T-cell (primary cell): Measurements from ENCODE around the gene CLCA4. TPM values are rescaled to one million over a fixed set of nuclear protein-coding genes. Genes with fewer than 3 reads are reported as not detected.

Source experiments
- ATAC-seq, 4 experiments: fragments of 200-7000 bp in 3 of 4; fragments of 150-1000 bp in 1 of 4; cut with Tn5 transposase; replicated peaks in 1 of 4; 1 replicate in 3 of 4; 2 replicates in 1 of 4; pipeline ENCODE4 v1.10.0; 2021; ENCODE audit warnings: moderate library complexity in 3 of 4, mild to moderate bottlenecking in 2 of 4, moderate number of reproducible peaks in 1 of 4
- CTCF ChIA-PET, 2 donors: fragments of 300-600 bp; sonication (Branson Sonifier 250); formaldehyde crosslinking; loops; one replicate each; lab custom pipeline; 2022; ENCODE audit warnings: antibody characterized with exemption in 2 of 2; lab: Charles Lee
- POLR2A ChIA-PET, 2 donors: fragments of 300-600 bp; sonication (Branson Sonifier 250); formaldehyde crosslinking; loops; one replicate each; lab custom pipeline; 2022; ENCODE audit warnings: antibody characterized with exemption in 2 of 2; lab: Charles Lee
- DNase-seq, 35 experiments: peaks; one replicate each; pipeline versions ENCODE4 v3.0.0 to v3.0.0-alpha.2; 2013 to 2023
- H3K27ac ChIP-seq: one replicate; pipeline ENCODE4 v1.5.1; 2013; ENCODE audit warnings: low read length
- H3K27me3 ChIP-seq, 2 experiments: replicated peaks in 1 of 2; 1 replicate in 1 of 2; 2 replicates in 1 of 2; pipeline versions ENCODE4 v1.6.1 to v1.7.0; 2013; ENCODE audit warnings: low read length in 1 of 2, mixed read lengths in 1 of 2; ENCODE audit not compliant: control insufficient read depth in 2 of 2, insufficient read depth in 2 of 2; ENCODE audit errors: extremely low read depth in 1 of 2
- H3K36me3 ChIP-seq, 2 donors: 1 replicate in 1 of 2; 2 replicates in 1 of 2; pipeline versions ENCODE4 v1.6.1 to v1.7.0; 2013; ENCODE audit warnings: low read length in 1 of 2; ENCODE audit not compliant: control insufficient read depth in 2 of 2, insufficient read depth in 1 of 2; ENCODE audit errors: extremely low read depth in 1 of 2
- H3K4me1 ChIP-seq, 2 experiments: 1 replicate in 1 of 2; 2 replicates in 1 of 2; pipeline versions ENCODE4 v1.6.1 to v1.7.0; 2013; ENCODE audit warnings: low read length in 2 of 2, mixed read lengths in 1 of 2; ENCODE audit not compliant: insufficient read depth in 2 of 2, control insufficient read depth in 1 of 2; ENCODE audit errors: extremely low read depth in 1 of 2
- H3K4me3 ChIP-seq, 2 donors: 1 replicate in 1 of 2; 2 replicates in 1 of 2; pipeline versions ENCODE4 v1.5.1 to v1.7.0; 2013; ENCODE audit warnings: mild to moderate bottlenecking in 2 of 2, low read length in 1 of 2, moderate library complexity in 1 of 2; ENCODE audit not compliant: control insufficient read depth in 1 of 2; ENCODE audit errors: extremely low read depth in 1 of 2
- H3K9me3 ChIP-seq: 2 replicates; pipeline ENCODE4 v1.7.0; 2013
- H3K27ac Mint-ChIP-seq, 2 donors: one replicate each; pipeline ENCODE4 v1.8.0; 2020 to 2021; ENCODE audit warnings: mild to moderate bottlenecking in 2 of 2, mixed read lengths in 2 of 2
- H3K27me3 Mint-ChIP-seq, 2 donors: one replicate each; pipeline ENCODE4 v1.8.0; 2021 to 2022; ENCODE audit warnings: mixed read lengths in 2 of 2
- H3K36me3 Mint-ChIP-seq: one replicate; pipeline ENCODE4 v1.8.0; 2021; ENCODE audit warnings: mixed read lengths
- H3K4me1 Mint-ChIP-seq, 3 donors: one replicate each; pipeline ENCODE4 v1.8.0; 2020 to 2022; ENCODE audit warnings: mixed read lengths in 3 of 3, mild to moderate bottlenecking in 1 of 3
- H3K4me3 Mint-ChIP-seq, 3 donors: one replicate each; pipeline ENCODE4 v1.8.0; 2020 to 2022; ENCODE audit warnings: mild to moderate bottlenecking in 3 of 3, mixed read lengths in 3 of 3, moderate library complexity in 3 of 3
- H3K9me3 Mint-ChIP-seq, 3 donors: one replicate each; pipeline ENCODE4 v1.8.0; 2020 to 2022; ENCODE audit warnings: mixed read lengths in 3 of 3
- WGBS: methylation state at CpG from one replicate; pipeline ENCODE4 v1.1.5; 2013; ENCODE audit warnings: missing lambda C conversion rate; ENCODE audit not compliant: insufficient coverage; 5-methylcytosine and 5-hydroxymethylcytosine counted together
- total RNA-seq, 35 experiments: library from RNA in 6 of 35; stranded (reverse) in 6 of 35; fragments of 120-200 nt in 1 of 35; gene quantifications; one replicate each; pipeline versions ENCODE4 v1.2.1 to v1.2.4 and lab custom pipeline; 2013 to 2026

CLCA4 gene
- total RNA-seq, 5 donors from 2014 or later (not counting 1 experiment from before 2014, with no cell fraction given), result not detected

- no peak overlapping the region for H3K27ac Mint-ChIP-seq
- H3K4me3 Mint-ChIP-seq, result no peak overlapping the region
- ChIA-PET POLR2A (no interaction called here), CTCF (interaction anchor here (0.5 to 6.1 kb wide), 12 partner anchors 8 to 128 kb away, joined by 3 to 22 read pairs (median 4); partner anchors contain the start of gene ODF2L (in 1 of the 2))
- WGBS, result 59% methylated on average over 7 of the region's 13 CpGs
- peaks cover 0 to 6% (median 1%) of the 10 kb centered on the region in 3 donors for H3K4me1 Mint-ChIP-seq
- peak in 2 of 4 experiments; percentile 56 to 61 for ATAC-seq
- H3K36me3 Mint-ChIP-seq, result no peaks in the 10 kb centered on the region
- H3K9me3 ChIP-seq, result no peaks in the 10 kb centered on the region
- no peak overlapping the region for H3K27ac ChIP-seq
- peaks cover 3 to 8% of the 10 kb centered on the region in 2 donors for H3K27me3 Mint-ChIP-seq
- no peaks in the 10 kb centered on the region for H3K36me3 ChIP-seq
- no peaks in the 10 kb centered on the region for H3K9me3 Mint-ChIP-seq
- peak in 8 of 35 experiments; percentile 3 to 37 (median 8) for DNase-seq
- no peak overlapping the region for H3K4me3 ChIP-seq
- peaks cover 0 to 6% of the 10 kb centered on the region in 2 experiments for H3K4me1 ChIP-seq
- peaks cover 0 to 7% of the 10 kb centered on the region in 2 experiments for H3K27me3 ChIP-seq
Observed at GRCh38 chr1:86507935-86508582, 38.8 kb upstream of the CLCA4 start.

- Mint-ChIP-seq H3K27me3 (peaks cover 3 to 8% of the 10 kb centered on the region in 2 donors), H3K4me3 (no peak overlapping the region), H3K36me3 (no peaks in the 10 kb centered on the region), H3K27ac (no peak overlapping the region), H3K9me3 (no peaks in the 10 kb centered on the region), H3K4me1 (peaks cover 0 to 2% (median 1%) of the 10 kb centered on the region in 3 donors)
- no peak for ATAC-seq
- POLR2A ChIA-PET, result no interaction called here
- DNase-seq, result no peak
- CTCF ChIA-PET, result interaction anchor here (0.5 to 6.1 kb wide), 7 partner anchors 9 to 129 kb away, joined by 3 to 22 read pairs (median 5); partner anchors contain the start of gene ODF2L (in 1 of the 2)
- Histone ChIP-seq H3K27ac (no peak overlapping the region), H3K4me3 (no peak overlapping the region), H3K36me3 (no peaks in the 10 kb centered on the region), H3K9me3 (no peaks in the 10 kb centered on the region), H3K4me1 (peaks cover 0 to 1% of the 10 kb centered on the region in 2 experiments), H3K27me3 (peaks cover 0 to 2% of the 10 kb centered on the region in 2 experiments)
- no CpG with 5 or more reads among the region's 2 CpGs for WGBS
Observed at GRCh38 chr1:86508583-86508969, 38.3 kb upstream of the CLCA4 start.

- H3K4me3 Mint-ChIP-seq, result no peak overlapping the region
- Histone ChIP-seq H3K9me3 (no peaks in the 10 kb centered on the region), H3K36me3 (no peaks in the 10 kb centered on the region), H3K4me3 (no peak overlapping the region), H3K4me1 (no peaks in the 10 kb centered on the region), H3K27ac (no peak overlapping the region), H3K27me3 (no peaks in the 10 kb centered on the region)
- peaks cover 0 to 3% of the 10 kb centered on the region in 2 donors for H3K27me3 Mint-ChIP-seq
- no peaks in the 10 kb centered on the region for H3K36me3 Mint-ChIP-seq
- no peaks in the 10 kb centered on the region for H3K4me1 Mint-ChIP-seq
- ChIA-PET POLR2A (no interaction called here), CTCF (interaction anchor here in 1 of 2 donors (1.1 to 1.2 kb wide), 2 partner anchors 8 to 130 kb away, joined by 3 to 4 read pairs; no protein-coding TSS in a partner anchor)
- DNase-seq (no peak), ATAC-seq (no peak)
- no peaks in the 10 kb centered on the region for H3K9me3 Mint-ChIP-seq
- no peak overlapping the region for H3K27ac Mint-ChIP-seq
- WGBS, result 80% methylated on average over 1 of the region's 2 CpGs
Observed at GRCh38 chr1:86515597-86515996, 31.3 kb upstream of the CLCA4 start.

- POLR2A ChIA-PET, result interaction anchor here in 1 of 2 donors (0.5 kb wide), 1 partner anchor 32 kb away, joined by 6 read pairs; no protein-coding TSS in a partner anchor
- no peaks in the 10 kb centered on the region for H3K4me1 Mint-ChIP-seq
- DNase-seq, result no peak
Observed at GRCh38 chr1:86516335-86516734, 30.5 kb upstream of the CLCA4 start.

GRCh38 chr1:86517336-86517735, 29.5 kb upstream of the CLCA4 start:
- Histone ChIP-seq H3K27me3 (no peaks in the 10 kb centered on the region), H3K9me3 (no peaks in the 10 kb centered on the region), H3K27ac (no peak overlapping the region), H3K4me1 (no peaks in the 10 kb centered on the region), H3K36me3 (no peaks in the 10 kb centered on the region), H3K4me3 (no peak overlapping the region)
- Mint-ChIP-seq H3K27me3 (peaks cover 0 to 3% of the 10 kb centered on the region in 2 donors), H3K4me3 (no peak overlapping the region), H3K27ac (no peak overlapping the region), H3K9me3 (no peaks in the 10 kb centered on the region), H3K36me3 (no peaks in the 10 kb centered on the region), H3K4me1 (no peaks in the 10 kb centered on the region)
- ChIA-PET POLR2A (no interaction called here), CTCF (interaction anchor here (0.6 to 1.5 kb wide), 2 partner anchors 12 to 18 kb away, joined by 3 to 5 read pairs; no protein-coding TSS in a partner anchor)
- no peak for DNase-seq
- ATAC-seq, result no peak
- no CpG with 5 or more reads among the region's 1 CpG for WGBS

More at GRCh38 chr1:86516335-86516734, 30.5 kb upstream of the CLCA4 start:
- Mint-ChIP-seq H3K36me3 (no peaks in the 10 kb centered on the region), H3K27me3 (peaks cover 0 to 3% of the 10 kb centered on the region in 2 donors), H3K4me3 (no peak overlapping the region), H3K9me3 (no peaks in the 10 kb centered on the region), H3K27ac (no peak overlapping the region)
- ATAC-seq, result no peak
- Histone ChIP-seq H3K4me1 (no peaks in the 10 kb centered on the region), H3K4me3 (no peak overlapping the region), H3K27me3 (no peaks in the 10 kb centered on the region), H3K36me3 (no peaks in the 10 kb centered on the region), H3K27ac (no peak overlapping the region), H3K9me3 (no peaks in the 10 kb centered on the region)
- CTCF ChIA-PET, result interaction anchor here (0.6 to 1.5 kb wide), 4 partner anchors 9 to 131 kb away, joined by 3 to 5 read pairs (median 4); no protein-coding TSS in a partner anchor
- no CpG with 5 or more reads among the region's 1 CpG for WGBS

GRCh38 chr1:86520789-86521521, 25.9 kb upstream of the CLCA4 start:
- H3K4me1 Mint-ChIP-seq, result no peaks in the 10 kb centered on the region
- WGBS, result 40% methylated on average over 1 of the region's 4 CpGs

More at GRCh38 chr1:86520789-86521521, 25.9 kb upstream of the CLCA4 start:
- no peaks in the 10 kb centered on the region for H3K36me3 Mint-ChIP-seq
- Histone ChIP-seq H3K4me3 (no peak overlapping the region), H3K4me1 (no peaks in the 10 kb centered on the region), H3K27me3 (peaks cover 0 to 3% of the 10 kb centered on the region in 2 experiments), H3K36me3 (no peaks in the 10 kb centered on the region), H3K27ac (no peak overlapping the region), H3K9me3 (no peaks in the 10 kb centered on the region)
- no peak overlapping the region for H3K27ac Mint-ChIP-seq
- H3K9me3 Mint-ChIP-seq, result no peaks in the 10 kb centered on the region
- H3K4me3 Mint-ChIP-seq, result no peak overlapping the region
- no peak for ATAC-seq
- peaks cover 2 to 3% of the 10 kb centered on the region in 2 donors for H3K27me3 Mint-ChIP-seq
- ChIA-PET CTCF (interaction anchor here in 1 of 2 donors (1.9 kb wide), 1 partner anchor 21 kb away, joined by 5 read pairs; no protein-coding TSS in a partner anchor), POLR2A (interaction anchor here in 1 of 2 donors (0.6 kb wide), 1 partner anchor 670 kb away, joined by 3 read pairs; no protein-coding TSS in a partner anchor)
- DNase-seq, result no peak
